Suppressor macrophage (primary cell): ENCODE data around the gene SLC51A.
A peak's percentile ranks its signal among the peaks of the same experiment; 100 is the strongest.
"Not testable (repeated sequence)": the region's sequence is repeated elsewhere in the genome, so short reads cannot be mapped to it uniquely, and the experiment has no call there.

Experiments
- DNase-seq, 4 experiments: peaks; one replicate each; pipeline ENCODE4 v3.0.0-alpha.2; 2020 to 2022

The SLC51A gene

GRCh38 chr3:196193736-196194541 is 22.4 kb upstream of the SLC51A start:
- peak; percentile 94 to 97 (median 96) for DNase-seq

GRCh38 chr3:196194542-196194915 is 21.8 kb upstream of the SLC51A start:
- DNase-seq: no peak

- no peak for DNase-seq
Observed at GRCh38 chr3:196195664-196196265, 20.6 kb upstream of the SLC51A start.

GRCh38 chr3:196197524-196197923 is 18.8 kb upstream of the SLC51A start:
- DNase-seq: no peak

- no peak for DNase-seq
Observed at GRCh38 chr3:196198081-196198675, 18.2 kb upstream of the SLC51A start.

GRCh38 chr3:196198771-196199753 is 17.3 kb upstream of the SLC51A start:
- peak in 2 of 4 experiments; percentile 34 to 35 for DNase-seq

DNA sequence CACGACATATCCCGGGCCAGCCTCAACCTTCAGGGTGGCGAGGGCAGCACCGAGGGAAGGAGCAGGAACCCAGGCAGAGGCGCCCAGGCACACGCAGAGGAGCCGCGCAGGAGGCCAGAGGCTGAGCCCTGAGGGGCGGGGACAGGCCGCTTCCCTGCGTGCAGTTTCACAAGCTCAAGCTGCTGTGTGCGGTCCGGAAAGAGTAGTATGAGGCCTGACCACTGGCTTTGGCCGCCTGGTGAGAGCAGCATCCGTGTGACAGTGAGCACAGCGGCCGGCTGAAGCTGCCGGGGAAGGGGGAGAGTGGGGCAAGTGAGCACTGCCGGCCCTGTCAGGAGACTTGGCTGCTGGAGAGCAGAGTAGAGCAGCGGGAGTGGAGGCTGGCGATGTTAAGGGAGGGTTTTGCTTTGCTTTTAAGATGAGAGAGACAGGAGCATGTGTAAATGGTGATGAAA is 13.8 kb upstream of the SLC51A start:
- DNase-seq: peak; percentile 85 to 95 (median 94)

DNA sequence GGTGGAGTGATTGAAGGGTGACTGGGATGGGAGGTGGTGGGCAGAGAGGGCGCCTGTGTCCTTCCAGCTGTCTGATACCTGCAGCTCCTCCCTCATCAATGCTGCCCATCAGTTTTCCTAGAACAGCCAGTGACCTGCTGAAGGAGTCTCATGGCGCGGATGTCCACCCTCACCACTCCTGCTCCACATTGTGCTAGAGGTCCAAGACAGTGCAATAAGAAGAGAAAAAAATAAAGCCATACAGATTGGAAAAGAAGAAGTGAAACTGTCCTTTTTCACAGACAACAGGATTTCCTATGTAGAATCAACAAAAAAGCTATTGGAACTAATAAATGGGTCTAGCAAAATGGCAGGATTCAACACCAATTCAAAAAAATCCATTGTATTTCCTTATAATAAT is 12.5 kb upstream of the SLC51A start:
- peak in 3 of 4 experiments; percentile 33 to 76 (median 74) for DNase-seq

DNA sequence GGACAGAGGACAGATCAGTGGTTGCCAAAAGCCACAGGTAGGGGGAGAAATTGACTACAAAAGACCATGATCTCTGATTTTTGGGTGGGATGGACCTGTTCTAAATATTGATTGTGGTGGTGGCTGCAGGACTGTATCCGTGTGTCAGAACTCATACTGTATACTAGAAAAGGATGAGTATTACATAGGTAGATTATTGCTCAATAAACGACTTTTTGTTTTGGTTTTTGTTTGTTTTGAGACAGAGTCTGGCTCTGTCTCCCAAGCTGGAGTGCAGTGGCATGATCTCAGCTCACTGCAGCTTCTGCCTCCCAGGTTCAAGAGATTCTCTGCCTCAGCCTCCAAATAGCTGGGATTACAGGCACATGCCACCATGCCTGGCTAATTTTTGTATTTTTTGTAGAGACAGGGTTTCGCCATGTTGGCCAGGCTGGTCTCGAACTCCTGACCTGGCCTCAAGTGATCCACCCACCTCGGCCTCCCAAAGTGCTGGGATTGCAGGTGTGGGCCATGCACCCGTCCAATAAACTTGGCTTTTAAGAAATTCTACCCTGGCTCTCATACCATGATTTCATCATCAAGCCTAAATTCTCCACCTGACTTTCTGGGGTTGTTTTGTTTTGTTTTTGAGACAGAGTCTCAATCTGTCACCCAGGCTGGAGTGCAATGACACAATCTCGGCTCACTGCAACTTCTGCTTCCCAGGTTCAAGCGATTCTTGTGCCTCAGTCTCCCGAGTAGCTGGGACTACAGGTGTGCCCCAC is 10.7 kb upstream of the SLC51A start:
- not testable (repeated sequence) for DNase-seq

GRCh38 chr3:196207159-196207832 is 9.0 kb upstream of the SLC51A start:
- peak in 2 of 4 experiments; percentile 44 to 45 for DNase-seq

DNA sequence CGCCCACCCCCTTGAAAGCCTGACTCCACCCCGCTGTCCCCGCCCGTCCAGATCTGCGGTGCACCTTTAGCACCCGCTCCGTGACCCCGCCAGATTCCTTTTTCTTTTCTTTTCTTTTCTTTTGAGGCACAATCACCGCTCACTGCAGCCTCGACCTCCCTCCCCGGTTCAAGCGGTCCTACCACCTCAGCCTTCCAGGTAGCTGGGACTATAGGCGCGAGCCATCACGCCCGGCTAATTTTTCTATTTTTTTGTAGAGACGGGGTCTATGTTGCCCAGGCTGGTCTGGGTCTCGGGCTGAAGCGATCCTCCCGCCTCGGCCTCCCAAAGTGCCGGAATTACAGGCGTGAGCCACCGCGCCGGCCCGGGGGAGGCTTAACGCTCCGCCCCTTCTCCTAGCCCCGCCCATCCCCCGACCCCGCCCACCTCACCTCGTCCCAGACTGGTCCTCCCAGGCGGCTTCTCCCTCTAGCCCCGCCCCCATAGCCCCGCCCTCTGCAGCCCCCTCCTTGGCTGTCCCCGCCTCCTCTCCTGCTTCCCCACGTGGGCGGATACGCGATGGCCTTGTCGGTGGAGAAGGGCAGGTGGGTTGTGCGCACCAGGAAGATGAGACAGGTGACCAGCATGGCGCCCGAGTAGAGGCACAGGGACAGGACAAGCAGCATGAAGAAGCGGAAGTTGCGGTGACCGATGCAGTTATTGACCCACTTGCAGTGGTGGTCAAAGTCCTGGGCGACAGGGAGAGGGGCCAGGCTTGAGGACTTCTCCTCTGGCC is 8.3 kb upstream of the SLC51A start:
- peak in 3 of 4 experiments; percentile 38 to 67 (median 67) for DNase-seq

DNA sequence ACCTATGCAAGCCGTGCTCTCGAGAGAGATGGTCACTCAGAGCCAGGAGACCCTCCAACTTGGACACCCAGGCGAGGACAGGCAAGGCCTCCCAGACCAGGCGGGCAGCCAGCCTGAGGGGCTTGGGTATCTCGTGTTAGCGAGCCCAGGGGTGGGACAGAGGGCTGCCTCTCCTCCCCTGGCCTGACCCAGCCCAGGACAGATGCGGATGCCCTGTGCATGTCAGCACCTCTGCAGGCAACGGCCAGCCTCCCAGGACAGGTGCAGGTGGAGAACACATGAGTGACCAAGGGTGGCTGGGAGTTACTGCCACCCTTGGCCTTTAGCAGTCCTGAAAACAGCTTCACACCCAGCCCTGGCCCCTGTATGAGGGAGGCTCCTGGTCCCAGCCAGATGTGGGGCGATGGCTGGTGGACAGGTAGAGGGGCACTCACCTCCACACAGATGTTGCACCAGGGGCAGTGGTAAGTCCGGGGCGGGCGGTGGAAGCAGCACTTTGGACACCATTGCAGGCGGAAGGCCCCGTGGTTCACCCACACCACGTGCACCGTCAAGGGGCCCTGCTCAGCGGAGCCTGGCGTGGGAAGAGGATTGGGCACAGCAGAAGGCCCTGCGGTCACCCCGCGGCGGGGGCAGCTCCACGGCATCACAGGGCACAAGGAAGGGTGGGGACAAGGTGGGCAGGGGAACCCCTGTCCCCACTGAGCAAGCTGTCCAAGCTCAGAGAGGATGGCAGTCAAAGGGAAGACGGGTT is 7.2 kb upstream of the SLC51A start:
- no peak for DNase-seq

- DNase-seq: not testable (repeated sequence)
Observed at GRCh38 chr3:196209944-196210672, 6.2 kb upstream of the SLC51A start.

- no peak for DNase-seq
Observed at GRCh38 chr3:196210673-196211556, 5.4 kb upstream of the SLC51A start, which contains the start of gene ZDHHC19. Gene ZDHHC19 (minus strand): TSS chr3:196211400. CDS start chr3:196211315, 85 bp downstream.

DNA sequence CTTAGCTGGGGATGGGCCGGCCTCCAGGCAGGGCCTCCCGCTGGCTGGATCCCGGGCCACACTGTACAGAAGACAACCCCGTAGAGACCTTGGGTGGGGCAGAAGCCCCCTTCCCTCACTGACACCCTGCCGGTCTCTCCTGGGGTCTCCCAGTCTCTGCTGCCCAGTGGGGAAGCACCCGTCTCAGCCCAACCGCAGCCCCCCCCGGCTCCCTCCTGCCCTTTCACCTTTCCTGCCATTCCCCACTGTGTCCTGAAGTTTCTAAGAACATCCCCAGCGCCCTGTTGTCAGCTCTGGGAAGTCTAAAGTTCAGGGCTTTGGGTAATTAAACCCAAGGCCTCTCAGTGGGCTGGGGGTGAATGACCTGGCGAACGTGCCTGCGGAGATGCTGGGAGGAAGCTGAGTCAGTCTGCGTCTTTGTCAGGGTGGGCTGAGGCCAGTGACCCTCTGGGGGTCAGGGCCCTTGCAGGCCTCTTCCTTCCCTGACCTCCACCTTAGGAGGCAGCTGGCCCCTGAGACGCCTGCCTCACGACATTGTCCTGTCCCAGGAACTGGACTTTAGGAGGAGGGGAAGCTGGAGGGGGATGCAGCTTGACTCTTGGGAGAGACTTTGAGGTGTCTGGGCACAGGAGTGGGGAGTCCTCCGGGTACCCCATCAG is 1.4 kb upstream of the SLC51A start:
- no peak for DNase-seq

DNA sequence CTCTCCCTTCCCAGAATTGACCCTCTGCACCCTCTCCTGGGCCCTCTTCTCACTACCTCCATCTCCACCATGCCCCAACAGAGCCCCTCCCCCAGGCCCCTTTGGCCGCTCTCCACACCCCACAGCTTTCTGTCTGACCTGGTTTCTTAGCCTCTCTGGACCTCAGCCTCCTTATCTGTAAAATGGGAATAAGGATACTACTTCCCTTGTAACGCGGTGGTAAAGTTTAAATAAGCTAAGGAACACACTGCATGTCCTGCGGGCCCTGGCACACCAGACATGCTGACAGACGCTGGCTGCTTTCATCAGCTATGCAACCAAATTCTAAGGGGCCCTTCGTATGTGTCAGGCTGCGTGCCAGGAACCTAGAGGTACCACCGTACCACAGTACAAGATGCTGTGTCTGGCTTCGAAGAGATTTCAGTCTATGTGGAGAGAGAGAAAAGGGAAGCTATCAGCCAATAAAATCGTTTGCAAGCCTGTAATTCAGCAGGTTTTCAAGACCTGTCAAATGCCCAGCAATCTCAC is 777 bp upstream of the SLC51A start:
- DNase-seq: no peak
